Posterior vena cava (tissue), 2 donors: ENCODE measurements around the gene GJA9. TPM values are rescaled to one million over a fixed set of nuclear protein-coding genes. Genes with fewer than 3 reads are reported as not detected.
"Not testable (repeated sequence)": the region's sequence is repeated elsewhere in the genome, so short reads cannot be mapped to it uniquely, and the experiment has no call there.

Experiments used
- DNase-seq: peaks from one replicate; pipeline ENCODE4 v3.0.0-alpha.2; 2020; ENCODE audit warnings: low spot score
- intact Hi-C, 2 donors: fragments of 100-400 bp; cut with DNase I; formaldehyde crosslinking; loops; one replicate each; pipeline versions ENCODE4 v1.14.1 to v1.14.2; 2022 to 2023
- long read RNA-seq, 2 donors: library from polyadenylated mRNA; unstranded; transcript quantifications; one replicate each; pipeline ENCODE4 v2.0.0, GENCODE V29; 2020 to 2021
- total RNA-seq, 2 donors: library from RNA; stranded (reverse); fragmentation: NEBNext Ultra II Directional; extraction: Animal tissue kit (Norgen Biotek cat#: 25700); gene quantifications; one replicate each; pipeline ENCODE4 v1.2.1, GENCODE V29; 2021
- donor health status: DM: yes; HTN: yes; CAD: no.
- donor health status: DM: yes; HTN: yes; CAD: no.

The GJA9 gene
- not detected for total RNA-seq
- long read RNA-seq, donor 1, result 0 reads
- long read RNA-seq, donor 2, result 0 reads

- no peak for DNase-seq
- intact Hi-C loops, result no loop called here
These were observed at the start of gene GJA9 for GRCh38 chr1:38881487-38881886. Gene GJA9, minus strand, starts transcription at chr1:38881587. Its CDS starts 5,489 bp downstream, at chr1:38876098.

GRCh38 chr1:38929476-38929875 is 48.1 kb upstream of the GJA9 start:
- no peak for DNase-seq
- intact Hi-C loops, result no loop called here

GRCh38 chr1:38929054-38929453 is 47.7 kb upstream of the GJA9 start:
- intact Hi-C loops, result no loop called here
- no peak for DNase-seq

GRCh38 chr1:38926091-38926490 is 44.7 kb upstream of the GJA9 start:
- DNase-seq, result no peak
- intact Hi-C loops, result no loop called here

- intact Hi-C loops, result no loop called here
- DNase-seq, result no peak
These were observed 44.0 kb upstream of the GJA9 start for GRCh38 chr1:38925391-38925790.

GRCh38 chr1:38923607-38924006 is 42.2 kb upstream of the GJA9 start:
- intact Hi-C loops, result no loop called here
- no peak for DNase-seq

GRCh38 chr1:38919130-38919529 is 37.7 kb upstream of the GJA9 start:
- DNase-seq, result no peak
- intact Hi-C loops, result no loop called here

- intact Hi-C loops, result no loop called here
- no peak for DNase-seq
These were observed 37.2 kb upstream of the GJA9 start for GRCh38 chr1:38918568-38918967.

GRCh38 chr1:38917772-38918171 is 36.4 kb upstream of the GJA9 start:
- intact Hi-C loops, result no loop called here
- DNase-seq, result no peak

GRCh38 chr1:38917337-38917736 is 36.0 kb upstream of the GJA9 start:
- intact Hi-C loops, result no loop called here

GRCh38 chr1:38915352-38915948 is 34.1 kb upstream of the GJA9 start:
- DNase-seq, result no peak
- intact Hi-C loops, result no loop called here

More at GRCh38 chr1:38917337-38917736, 36.0 kb upstream of the GJA9 start:
- no peak for DNase-seq

GRCh38 chr1:38914908-38915307 is 33.5 kb upstream of the GJA9 start:
- DNase-seq, intact Hi-C loops: not testable (repeated sequence)

- no peak for DNase-seq
- intact Hi-C loops, result no loop called here
These were observed 27.4 kb upstream of the GJA9 start for GRCh38 chr1:38908821-38909220.

GRCh38 chr1:38905985-38906384 is 24.6 kb upstream of the GJA9 start:
- no peak for DNase-seq
- intact Hi-C loops, result no loop called here

GRCh38 chr1:38899560-38899959 is 18.2 kb upstream of the GJA9 start:
- intact Hi-C loops, result no loop called here
- DNase-seq, result no peak

GRCh38 chr1:38898653-38899230 is 17.4 kb upstream of the GJA9 start:
- DNase-seq, result no peak
- intact Hi-C loops, result no loop called here

- intact Hi-C loops, result no loop called here
- DNase-seq, result no peak
These were observed 14.8 kb upstream of the GJA9 start for GRCh38 chr1:38896169-38896568.

- no peak for DNase-seq
- intact Hi-C loops, result no loop called here
These were observed 11.6 kb upstream of the GJA9 start for GRCh38 chr1:38892976-38893375.

GRCh38 chr1:38891753-38892152 is 10.4 kb upstream of the GJA9 start:
- no peak for DNase-seq
- intact Hi-C loops, result no loop called here

GRCh38 chr1:38889589-38889988 is 8.2 kb upstream of the GJA9 start:
- intact Hi-C loops, result no loop called here
- DNase-seq, result no peak
